Measurements from ENCODE around the gene TMEM223.

Gene TMEM223

GRCh38 chr11:62791501-62792201 lies at the start of gene TMEM223:
TMEM223 (minus strand) TSS chr11:62792006; CDS start chr11:62791994, 12 bp downstream.
- DNase-seq (ENCODE audit: low read depth), result peak; percentile 60
- TF ChIP-seq CTCF (conservative IDR thresholded peaks at IDR 0.05; ENCODE audit: control insufficient read depth, insufficient read depth, low read depth, low read length), result no peak
- peak within 1 kb of the TSS; percentile 83 for H3K4me3 ChIP-seq (ENCODE audit: control insufficient read depth, low read depth, low read length)

- peak; percentile 78 for DNase-seq (ENCODE audit: low read depth)
- peak overlapping the region; percentile 83 for H3K4me3 ChIP-seq (ENCODE audit: control insufficient read depth, low read depth, low read length)
These were observed 49.0 kb upstream of the TMEM223 start for GRCh38 chr11:62840721-62841360.

GRCh38 chr11:62839050-62839945 lies 47.5 kb upstream of the TMEM223 start, which contains the start of gene WDR74:
WDR74 (minus strand) TSS chr11:62839590; CDS start chr11:62839570, 20 bp downstream.
- peak within 1 kb of the TSS; percentile 83 for H3K4me3 ChIP-seq (ENCODE audit: control insufficient read depth, low read depth, low read length)
- peak; percentile 92 for DNase-seq (ENCODE audit: low read depth)
- no peak for TF ChIP-seq CTCF (conservative IDR thresholded peaks at IDR 0.05; ENCODE audit: control insufficient read depth, insufficient read depth, low read depth, low read length)

GRCh38 chr11:62835336-62835735 lies 43.5 kb upstream of the TMEM223 start:
- H3K4me3 ChIP-seq (ENCODE audit: control insufficient read depth, low read depth, low read length), result no peak overlapping the region
- no peak for TF ChIP-seq CTCF (conservative IDR thresholded peaks at IDR 0.05; ENCODE audit: control insufficient read depth, insufficient read depth, low read depth, low read length)
- no peak for DNase-seq (ENCODE audit: low read depth)

GRCh38 chr11:62832336-62833234 lies 40.8 kb upstream of the TMEM223 start, which contains the start of gene TEX54:
TEX54 (minus strand) TSS chr11:62832841.
- TF ChIP-seq CTCF (conservative IDR thresholded peaks at IDR 0.05; ENCODE audit: control insufficient read depth, insufficient read depth, low read depth, low read length), result no peak
- peak within 1 kb of the TSS; percentile 67 for H3K4me3 ChIP-seq (ENCODE audit: control insufficient read depth, low read depth, low read length)
- DNase-seq (ENCODE audit: low read depth), result peak; percentile 47

GRCh38 chr11:62831520-62832335 lies 39.9 kb upstream of the TMEM223 start, which contains the start of gene STX5:
STX5 (minus strand) TSS chr11:62832051; CDS start chr11:62831243, 808 bp downstream.
- TF ChIP-seq CTCF (conservative IDR thresholded peaks at IDR 0.05; ENCODE audit: control insufficient read depth, insufficient read depth, low read depth, low read length), result no peak

More at GRCh38 chr11:62831520-62832335, 39.9 kb upstream of the TMEM223 start, which contains the start of gene STX5:
- DNase-seq (ENCODE audit: low read depth), result peak; percentile 98
- peak within 1 kb of the TSS; percentile 67 for H3K4me3 ChIP-seq (ENCODE audit: control insufficient read depth, low read depth, low read length)

Data from fibroblast of mammary gland (primary cell).